Neural cell (in vitro differentiated cells): ENCODE results near the gene MYH1. TPM values are rescaled to one million over a fixed set of nuclear protein-coding genes. Genes with fewer than 3 reads are reported as not detected.

Source experiments
- H2AFZ ChIP-seq: fragments of 200-600, 300-800 bp; sonication (generic), shearing (Covaris generic); 2 replicates; pipeline ENCODE4 v1.6.0; 2014; ENCODE audit warnings: low read depth, mild to moderate bottlenecking, antibody characterized with exemption, low read length, moderate library complexity
- H3F3A ChIP-seq: fragments of 200-600 bp; shearing (Covaris generic); 2 replicates; pipeline ENCODE4 v1.6.1; 2016; ENCODE audit warnings: mild to moderate bottlenecking, moderate library complexity, mixed read lengths, antibody characterized with exemption, low read length; ENCODE audit not compliant: insufficient read depth, poor library complexity, severe bottlenecking
- H3K27ac ChIP-seq: fragments of 200-600, 300-800 bp; sonication (generic), shearing (Covaris generic); 2 replicates; pipeline ENCODE4 v1.5.1; 2014; ENCODE audit warnings: mild to moderate bottlenecking, low read length, moderate library complexity
- H3K27me3 ChIP-seq: fragments of 300-800, 200-600 bp; sonication (generic), shearing (Covaris generic); 2 replicates; pipeline ENCODE4 v1.6.0; 2014; ENCODE audit warnings: mild to moderate bottlenecking, low read depth, low read length, moderate library complexity; ENCODE audit not compliant: insufficient read depth
- H3K36me3 ChIP-seq: fragments of 300-800, 200-600 bp; sonication (generic), shearing (Covaris generic); 2 replicates; pipeline ENCODE4 v1.5.1; 2014; ENCODE audit warnings: mild to moderate bottlenecking, antibody characterized with exemption, low read length, moderate library complexity; ENCODE audit not compliant: insufficient read depth
- H3K4me2 ChIP-seq: fragments of 300-800, 200-600 bp; sonication (generic), shearing (Covaris generic); 2 replicates; pipeline ENCODE4 v1.6.0; 2014; ENCODE audit warnings: mild to moderate bottlenecking, low read length
- H3K4me3 ChIP-seq: fragments of 300-800, 200-600 bp; sonication (generic), shearing (Covaris generic); 2 replicates; pipeline ENCODE4 v1.5.1; 2014; ENCODE audit warnings: mild to moderate bottlenecking, low read length, moderate library complexity
- H3K79me2 ChIP-seq: fragments of 200-600 bp; shearing (Covaris generic); replicated peaks from 2 replicates; pipeline ENCODE4 v1.6.0; 2014; ENCODE audit warnings: mild to moderate bottlenecking, low read length, moderate library complexity; ENCODE audit not compliant: insufficient read depth
- H3K9ac ChIP-seq: fragments of 300-800, 200-600 bp; sonication (generic), shearing (Covaris generic); 2 replicates; pipeline ENCODE4 v1.6.1; 2016; ENCODE audit warnings: mild to moderate bottlenecking, low read length, mixed read lengths
- H3K9me2 ChIP-seq: fragments of 200-600 bp; shearing (Covaris generic); 2 replicates; pipeline ENCODE4 v1.6.1; 2016; ENCODE audit warnings: mild to moderate bottlenecking, low read length, mixed read lengths; ENCODE audit not compliant: insufficient read depth
- H3K9me3 ChIP-seq: fragments of 200-600, 300-800 bp; sonication (generic), shearing (Covaris generic); 2 replicates; pipeline ENCODE4 v1.6.1; 2016; ENCODE audit warnings: mild to moderate bottlenecking, mixed run types, low read length, moderate library complexity, mixed read lengths
- H4K20me1 ChIP-seq: fragments of 200-600 bp; shearing (Covaris generic); 2 replicates; pipeline ENCODE4 v1.6.1; 2016; ENCODE audit warnings: mild to moderate bottlenecking, mixed run types; ENCODE audit not compliant: insufficient read depth
- EP300 ChIP-seq: fragments of 450-650 bp; conservative IDR thresholded peaks from 2 replicates; pipeline ENCODE4 v1.6.1; 2014; ENCODE audit warnings: antibody characterized with exemption, mild to moderate bottlenecking, moderate library complexity; ENCODE audit not compliant: poor library complexity, severe bottlenecking
- EZH2 ChIP-seq: fragments of 200-600, 300-800 bp; shearing (Covaris generic), sonication (generic); IDR thresholded peaks from 2 replicates; pipeline ENCODE4 v1.6.1; 2014; ENCODE audit warnings: antibody characterized with exemption, low read length, borderline replicate concordance, mild to moderate bottlenecking; ENCODE audit not compliant: insufficient read depth, poor library complexity, severe bottlenecking
- MXI1 ChIP-seq: fragments of 450-650 bp; conservative IDR thresholded peaks from 2 replicates; pipeline ENCODE4 v1.6.1; 2014; ENCODE audit warnings: antibody characterized with exemption, mild to moderate bottlenecking; ENCODE audit not compliant: poor library complexity, severe bottlenecking
- POLR2AphosphoS5 ChIP-seq: IDR thresholded peaks from 2 replicates; pipeline ENCODE4 v1.6.1; 2012
- RAD21 ChIP-seq: fragments of 450-650 bp; conservative IDR thresholded peaks from 2 replicates; pipeline ENCODE4 v1.6.1; 2014; ENCODE audit warnings: antibody characterized with exemption, mild to moderate bottlenecking, moderate library complexity
- SMC3 ChIP-seq: fragments of 450-650 bp; conservative IDR thresholded peaks from 2 replicates; pipeline ENCODE4 v1.6.1; 2014; ENCODE audit warnings: antibody characterized with exemption, mild to moderate bottlenecking, moderate library complexity; ENCODE audit not compliant: poor library complexity
- TAF1 ChIP-seq: IDR thresholded peaks from 2 replicates; pipeline ENCODE4 v1.6.1; 2012; ENCODE audit warnings: low read depth
- polyA plus RNA-seq: library from polyadenylated mRNA; depleted of rRNA; stranded (reverse); fragments of >200 nt; gene quantifications from 2 replicates; pipeline ENCODE4 v1.2.3, GENCODE V29; 2014
- TF ChIP-seq, protein P1 (sequence below): IDR thresholded peaks from 2 replicates; pipeline ENCODE4 v1.6.1; 2012; ENCODE audit warnings: borderline replicate concordance
- TF ChIP-seq, protein P2 (sequence below): fragments of 450-650 bp; IDR thresholded peaks from 2 replicates; pipeline ENCODE4 v1.5.1; 2014; ENCODE audit warnings: antibody characterized with exemption, mild to moderate bottlenecking, moderate library complexity; ENCODE audit not compliant: poor library complexity, severe bottlenecking

MYH1 gene
- polyA plus RNA-seq, 1 donor from 2014 or later = not detected

DNA sequence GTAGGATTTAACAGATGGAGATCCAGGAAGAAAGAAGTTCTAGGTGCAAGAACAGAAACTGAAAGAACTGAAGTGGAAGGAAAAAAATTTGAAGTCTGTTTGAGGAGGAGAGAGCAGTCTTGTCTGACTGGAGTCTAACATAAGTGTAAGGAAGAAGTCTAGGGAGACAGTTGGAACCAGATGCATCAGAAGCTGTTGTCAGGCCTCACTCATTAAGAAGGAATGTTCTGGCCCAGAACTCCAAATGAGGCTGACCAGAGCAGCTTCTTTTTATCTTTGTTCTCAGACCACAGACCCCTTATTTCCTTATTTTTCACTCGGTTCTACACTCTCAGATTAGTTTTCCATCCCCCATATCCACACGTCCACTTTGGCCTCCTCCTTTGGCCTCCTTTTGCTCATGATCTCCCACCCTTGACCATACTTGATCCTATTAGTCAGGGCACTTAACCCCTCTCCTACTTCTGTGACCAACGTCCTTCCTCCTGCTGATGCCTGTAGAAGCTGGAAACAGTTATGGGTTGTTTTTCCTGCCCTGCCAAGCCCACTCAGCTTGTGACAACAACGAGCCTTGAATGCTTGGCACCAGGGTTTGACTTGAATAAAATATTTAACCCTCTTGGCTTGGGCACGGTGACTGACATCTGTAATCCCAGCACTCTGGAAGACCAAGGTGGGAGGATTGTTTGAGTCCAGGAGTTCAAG is 38.1 kb upstream of the MYH1 start:
- TF ChIP-seq EP300 (no peak), SMC3 (no peak), MXI1 (no peak), RAD21 (no peak), POLR2AphosphoS5 (no peak), TAF1 (no peak), EZH2 (no peak)
- TF ChIP-seq, protein P1, sequence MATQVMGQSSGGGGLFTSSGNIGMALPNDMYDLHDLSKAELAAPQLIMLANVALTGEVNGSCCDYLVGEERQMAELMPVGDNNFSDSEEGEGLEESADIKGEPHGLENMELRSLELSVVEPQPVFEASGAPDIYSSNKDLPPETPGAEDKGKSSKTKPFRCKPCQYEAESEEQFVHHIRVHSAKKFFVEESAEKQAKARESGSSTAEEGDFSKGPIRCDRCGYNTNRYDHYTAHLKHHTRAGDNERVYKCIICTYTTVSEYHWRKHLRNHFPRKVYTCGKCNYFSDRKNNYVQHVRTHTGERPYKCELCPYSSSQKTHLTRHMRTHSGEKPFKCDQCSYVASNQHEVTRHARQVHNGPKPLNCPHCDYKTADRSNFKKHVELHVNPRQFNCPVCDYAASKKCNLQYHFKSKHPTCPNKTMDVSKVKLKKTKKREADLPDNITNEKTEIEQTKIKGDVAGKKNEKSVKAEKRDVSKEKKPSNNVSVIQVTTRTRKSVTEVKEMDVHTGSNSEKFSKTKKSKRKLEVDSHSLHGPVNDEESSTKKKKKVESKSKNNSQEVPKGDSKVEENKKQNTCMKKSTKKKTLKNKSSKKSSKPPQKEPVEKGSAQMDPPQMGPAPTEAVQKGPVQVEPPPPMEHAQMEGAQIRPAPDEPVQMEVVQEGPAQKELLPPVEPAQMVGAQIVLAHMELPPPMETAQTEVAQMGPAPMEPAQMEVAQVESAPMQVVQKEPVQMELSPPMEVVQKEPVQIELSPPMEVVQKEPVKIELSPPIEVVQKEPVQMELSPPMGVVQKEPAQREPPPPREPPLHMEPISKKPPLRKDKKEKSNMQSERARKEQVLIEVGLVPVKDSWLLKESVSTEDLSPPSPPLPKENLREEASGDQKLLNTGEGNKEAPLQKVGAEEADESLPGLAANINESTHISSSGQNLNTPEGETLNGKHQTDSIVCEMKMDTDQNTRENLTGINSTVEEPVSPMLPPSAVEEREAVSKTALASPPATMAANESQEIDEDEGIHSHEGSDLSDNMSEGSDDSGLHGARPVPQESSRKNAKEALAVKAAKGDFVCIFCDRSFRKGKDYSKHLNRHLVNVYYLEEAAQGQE = no peak
- TF ChIP-seq, protein P2, sequence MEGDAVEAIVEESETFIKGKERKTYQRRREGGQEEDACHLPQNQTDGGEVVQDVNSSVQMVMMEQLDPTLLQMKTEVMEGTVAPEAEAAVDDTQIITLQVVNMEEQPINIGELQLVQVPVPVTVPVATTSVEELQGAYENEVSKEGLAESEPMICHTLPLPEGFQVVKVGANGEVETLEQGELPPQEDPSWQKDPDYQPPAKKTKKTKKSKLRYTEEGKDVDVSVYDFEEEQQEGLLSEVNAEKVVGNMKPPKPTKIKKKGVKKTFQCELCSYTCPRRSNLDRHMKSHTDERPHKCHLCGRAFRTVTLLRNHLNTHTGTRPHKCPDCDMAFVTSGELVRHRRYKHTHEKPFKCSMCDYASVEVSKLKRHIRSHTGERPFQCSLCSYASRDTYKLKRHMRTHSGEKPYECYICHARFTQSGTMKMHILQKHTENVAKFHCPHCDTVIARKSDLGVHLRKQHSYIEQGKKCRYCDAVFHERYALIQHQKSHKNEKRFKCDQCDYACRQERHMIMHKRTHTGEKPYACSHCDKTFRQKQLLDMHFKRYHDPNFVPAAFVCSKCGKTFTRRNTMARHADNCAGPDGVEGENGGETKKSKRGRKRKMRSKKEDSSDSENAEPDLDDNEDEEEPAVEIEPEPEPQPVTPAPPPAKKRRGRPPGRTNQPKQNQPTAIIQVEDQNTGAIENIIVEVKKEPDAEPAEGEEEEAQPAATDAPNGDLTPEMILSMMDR = no peak
- no peaks in the 10 kb centered on the region for H4K20me1 ChIP-seq
- no peak overlapping the region for H3K4me2 ChIP-seq
- H3K9me3 ChIP-seq = no peaks in the 10 kb centered on the region
- no peak overlapping the region for H3K27ac ChIP-seq
- no peaks in the 10 kb centered on the region for H3K79me2 ChIP-seq
- H3K27me3 ChIP-seq = no peaks in the 10 kb centered on the region
- H3K9me2 ChIP-seq = no peaks in the 10 kb centered on the region
- no peaks in the 10 kb centered on the region for H3F3A ChIP-seq
- H3K9ac ChIP-seq = no peak overlapping the region
- H3K36me3 ChIP-seq = no peaks in the 10 kb centered on the region
- H2AFZ ChIP-seq = no peak overlapping the region
- no peak overlapping the region for H3K4me3 ChIP-seq

DNA sequence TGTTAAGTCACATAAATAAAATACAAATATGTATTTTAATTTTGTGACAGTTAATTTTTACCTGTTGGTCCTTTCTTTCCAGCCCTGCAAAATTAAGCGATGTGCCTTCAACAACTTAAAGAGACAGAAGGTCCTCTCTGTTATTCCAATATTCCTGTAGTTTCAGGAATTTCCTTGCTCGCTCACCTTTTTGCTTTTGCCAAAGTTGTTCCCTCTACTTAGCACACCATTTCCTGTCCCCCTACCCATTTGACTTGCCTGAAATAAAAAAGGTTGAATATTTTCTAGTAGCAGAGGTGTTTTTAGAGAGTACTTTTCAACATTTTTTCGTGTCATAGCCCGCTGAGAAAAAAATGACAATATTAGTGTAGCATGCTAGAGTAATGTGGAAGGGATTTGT is 31.7 kb upstream of the MYH1 start:
- Histone ChIP-seq H3K79me2 (no peaks in the 10 kb centered on the region), H2AFZ (no peak overlapping the region), H3K27ac (no peak overlapping the region), H3K4me2 (no peak overlapping the region), H3K9me2 (no peaks in the 10 kb centered on the region), H3K9me3 (no peaks in the 10 kb centered on the region), H4K20me1 (no peaks in the 10 kb centered on the region), H3K36me3 (no peaks in the 10 kb centered on the region), H3K4me3 (no peak overlapping the region), H3K27me3 (no peaks in the 10 kb centered on the region), H3F3A (no peaks in the 10 kb centered on the region), H3K9ac (no peak overlapping the region)
- TF ChIP-seq TAF1 (no peak), SMC3 (no peak), EZH2 (no peak)
- TF ChIP-seq, protein P1 = no peak
